Measurements from ENCODE around the gene ALOX15.

- TF ChIP-seq SUZ12 (IDR thresholded peaks at IDR 0.05; ENCODE audit: extremely low read depth, insufficient read depth, insufficient read length) (no peak), ZNF274 (IDR thresholded peaks at IDR 0.05; ENCODE audit: low read depth, low read length) (no peak)
Measured at GRCh38 chr17:4617090-4617489, 24.4 kb downstream of the ALOX15 start.
